GM23338 (cell line): ENCODE data around the gene TARS1. TPM values are rescaled to one million over a fixed set of nuclear protein-coding genes. Genes with fewer than 3 reads are reported as not detected.

Experiments
- ATAC-seq: fragments of 200-7000 bp; cut with Tn5 transposase; 3 replicates; pipeline ENCODE4 v1.9.1; 2020
- DNase-seq: peaks from one replicate; pipeline ENCODE4 v3.0.0-alpha.2; 2015; ENCODE audit warnings: low spot score
- H2AFZ ChIP-seq: fragments of 200-600 bp; sonication (generic); 2 replicates; pipeline ENCODE4 v1.8.0; 2016; ENCODE audit warnings: antibody characterized with exemption, mild to moderate bottlenecking, moderate library complexity
- H3F3A ChIP-seq: fragments of 200-600 bp; sonication (generic); replicated peaks from 2 replicates; pipeline ENCODE4 v1.8.0; 2017; ENCODE audit warnings: antibody characterized with exemption, mixed run types, low read depth
- H3K27ac ChIP-seq: fragments of 200-600 bp; sonication (generic); 2 replicates; pipeline ENCODE4 v1.6.1; 2016; ENCODE audit warnings: low read depth
- H3K27me3 ChIP-seq: fragments of 200-600 bp; sonication (generic); 2 replicates; pipeline ENCODE4 v1.8.0; 2016; ENCODE audit warnings: mild to moderate bottlenecking, mixed run types, moderate library complexity; ENCODE audit not compliant: insufficient read depth
- H3K36me3 ChIP-seq: fragments of 200-600 bp; sonication (generic); 2 replicates; pipeline ENCODE4 v1.8.0; 2016; ENCODE audit warnings: mild to moderate bottlenecking; ENCODE audit not compliant: insufficient read depth
- H3K4me1 ChIP-seq: fragments of 200-600 bp; sonication (generic); 2 replicates; pipeline ENCODE4 v1.8.0; 2016; ENCODE audit warnings: mild to moderate bottlenecking, moderate library complexity; ENCODE audit not compliant: insufficient read depth
- H3K4me2 ChIP-seq: fragments of 200-600 bp; sonication (generic); 2 replicates; pipeline ENCODE4 v1.7.1; 2017; ENCODE audit warnings: mixed run types
- H3K4me3 ChIP-seq: fragments of 200-600 bp; sonication (generic); 2 replicates; pipeline ENCODE4 v1.6.1; 2016; ENCODE audit warnings: mixed run types
- H3K79me2 ChIP-seq: fragments of 200-600 bp; sonication (generic); replicated peaks from 2 replicates; pipeline ENCODE4 v1.8.0; 2017; ENCODE audit warnings: mild to moderate bottlenecking; ENCODE audit not compliant: insufficient read depth
- H3K9me2 ChIP-seq: fragments of 200-600 bp; sonication (generic); 2 replicates; pipeline ENCODE4 v1.8.0; 2017; ENCODE audit not compliant: insufficient read depth
- H4K20me1 ChIP-seq: fragments of 200-600 bp; sonication (generic); replicated peaks from 2 replicates; pipeline ENCODE4 v1.8.0; 2017; ENCODE audit warnings: mild to moderate bottlenecking; ENCODE audit not compliant: insufficient read depth
- H3K27ac Mint-ChIP-seq: 2 replicates; pipeline ENCODE4 v1.8.0; 2020; ENCODE audit warnings: inconsistent platforms, mild to moderate bottlenecking, moderate library complexity, mixed read lengths
- H3K27me3 Mint-ChIP-seq: 3 replicates; pipeline ENCODE4 v1.8.0; 2022; ENCODE audit warnings: low read depth, mild to moderate bottlenecking, moderate library complexity, mixed read lengths, inconsistent platforms; ENCODE audit not compliant: insufficient read depth, poor library complexity
- H3K36me3 Mint-ChIP-seq: 3 replicates; pipeline ENCODE4 v1.8.0; 2021; ENCODE audit warnings: low read depth, mild to moderate bottlenecking, inconsistent platforms, moderate library complexity, mixed read lengths
- H3K4me1 Mint-ChIP-seq: 3 replicates; pipeline ENCODE4 v1.8.0; 2020; ENCODE audit warnings: mild to moderate bottlenecking, inconsistent platforms, mixed read lengths
- H3K4me3 Mint-ChIP-seq: 3 replicates; pipeline ENCODE4 v1.8.0; 2021; ENCODE audit warnings: moderate library complexity, mild to moderate bottlenecking, inconsistent platforms, mixed read lengths
- H3K9me3 Mint-ChIP-seq: 3 replicates; pipeline ENCODE4 v1.8.0; 2020; ENCODE audit warnings: moderate library complexity, mild to moderate bottlenecking, inconsistent platforms, mixed read lengths
- EZH2phosphoT487 ChIP-seq: fragments of 200-600 bp; sonication (generic); IDR thresholded peaks from one replicate; pipeline ENCODE4 v1.8.1; 2018; ENCODE audit warnings: antibody characterized with exemption; ENCODE audit not compliant: unreplicated experiment
- JUNB ChIP-seq: IDR thresholded peaks from one replicate; pipeline ENCODE4 v1.6.1; 2016; ENCODE audit warnings: antibody characterized with exemption; ENCODE audit not compliant: unreplicated experiment
- NANOG ChIP-seq: IDR thresholded peaks from 2 replicates; pipeline ENCODE4 v1.6.1; 2016; ENCODE audit warnings: antibody characterized with exemption, borderline replicate concordance
- POLR2AphosphoS5 ChIP-seq: IDR thresholded peaks from 2 replicates; pipeline ENCODE4 v1.6.1; 2016; ENCODE audit warnings: antibody characterized with exemption, low read depth
- STAT1 ChIP-seq: IDR thresholded peaks from one replicate; pipeline ENCODE4 v1.6.1; 2016; ENCODE audit warnings: antibody characterized with exemption; ENCODE audit not compliant: unreplicated experiment
- ZNF114 ChIP-seq: fragments of 250-450 bp; sonication (Bioruptor Pico); IDR thresholded peaks from 2 replicates; pipeline ENCODE4 v1.5.0; 2020; ENCODE audit warnings: mild to moderate bottlenecking, moderate library complexity
- polyA plus RNA-seq: library from polyadenylated mRNA; unstranded; fragments of >200 nt; fragmentation: Nextera tagmentation; extraction: Ambion mirVana; gene quantifications from 2 replicates; pipeline ENCODE4 v1.2.1, GENCODE V29; 2016
- total RNA-seq: library from RNA; depleted of rRNA; stranded (reverse); fragments of >200 nt; shearing (Covaris generic); gene quantifications from 2 replicates; pipeline ENCODE4 v1.2.3, GENCODE V29; 2014
- TF ChIP-seq, protein P1 (sequence below): fragments of 250-450 bp; sonication (Bioruptor Pico); IDR thresholded peaks from 2 replicates; pipeline ENCODE4 v1.5.0; 2020; ENCODE audit warnings: mild to moderate bottlenecking, moderate library complexity
- TF ChIP-seq, protein P2 (sequence below): IDR thresholded peaks from one replicate; pipeline ENCODE4 v1.6.1; 2018; ENCODE audit warnings: antibody characterized with exemption; ENCODE audit not compliant: unreplicated experiment
- TF ChIP-seq, protein P3 (sequence below): IDR thresholded peaks from 2 replicates; pipeline ENCODE4 v1.6.1; 2016; ENCODE audit warnings: antibody characterized with exemption

The TARS1 gene
- total and polyA plus RNA-seq, 2 experiments from 2014 or later: 458 to 473 TPM

DNA sequence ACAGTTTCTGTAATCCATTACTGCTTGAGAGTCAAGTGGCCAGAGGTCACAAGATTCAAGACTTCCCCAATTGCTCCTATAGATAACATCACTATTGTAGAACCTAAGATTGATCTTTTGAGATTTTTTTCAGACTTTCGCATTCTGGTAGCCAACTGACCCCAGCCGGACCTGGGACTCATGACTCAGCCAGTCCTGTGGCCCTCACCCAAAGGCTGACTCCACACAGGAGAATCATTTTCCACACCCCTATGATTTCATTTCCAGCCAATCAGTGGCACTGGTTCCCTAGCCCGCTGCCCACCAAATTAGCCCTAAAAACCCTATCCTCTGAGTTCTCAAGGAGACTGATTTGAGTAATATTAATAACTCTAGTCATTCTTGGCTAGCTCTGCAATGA is 36.2 kb downstream of the TARS1 start:
- H3K4me3 Mint-ChIP-seq: no peak overlapping the region

More for the DNA sequence above, 36.2 kb downstream of the TARS1 start:
- Histone ChIP-seq H3F3A (no peaks in the 10 kb centered on the region), H3K27me3 (no peaks in the 10 kb centered on the region), H3K4me1 (peaks cover 13% of the 10 kb centered on the region), H4K20me1 (0 out of 2 replicates have a peak, but pooled peaks cover 11% of the 10 kb centered on the region), H3K9me2 (no peaks in the 10 kb centered on the region; the same call in 1 of the 2 replicates), H3K79me2 (peaks cover 11% of the 10 kb centered on the region), H3K4me3 (no peak overlapping the region), H3K36me3 (peaks cover 29% of the 10 kb centered on the region), H2AFZ (no peak overlapping the region), H3K4me2 (no peak overlapping the region), H3K27ac (no peak overlapping the region)
- ATAC-seq (no peak), DNase-seq (no peak)
- peaks cover 21% of the 10 kb centered on the region for H3K4me1 Mint-ChIP-seq
- no peak overlapping the region for H3K27ac Mint-ChIP-seq
- H3K9me3 Mint-ChIP-seq: peaks cover 20% of the 10 kb centered on the region; the same call in 2 of the 3 replicates
- H3K36me3 Mint-ChIP-seq: peaks cover 80% of the 10 kb centered on the region
- H3K27me3 Mint-ChIP-seq: peaks cover 2% of the 10 kb centered on the region
- TF ChIP-seq JUNB: no peak
- TF ChIP-seq, protein P1, sequence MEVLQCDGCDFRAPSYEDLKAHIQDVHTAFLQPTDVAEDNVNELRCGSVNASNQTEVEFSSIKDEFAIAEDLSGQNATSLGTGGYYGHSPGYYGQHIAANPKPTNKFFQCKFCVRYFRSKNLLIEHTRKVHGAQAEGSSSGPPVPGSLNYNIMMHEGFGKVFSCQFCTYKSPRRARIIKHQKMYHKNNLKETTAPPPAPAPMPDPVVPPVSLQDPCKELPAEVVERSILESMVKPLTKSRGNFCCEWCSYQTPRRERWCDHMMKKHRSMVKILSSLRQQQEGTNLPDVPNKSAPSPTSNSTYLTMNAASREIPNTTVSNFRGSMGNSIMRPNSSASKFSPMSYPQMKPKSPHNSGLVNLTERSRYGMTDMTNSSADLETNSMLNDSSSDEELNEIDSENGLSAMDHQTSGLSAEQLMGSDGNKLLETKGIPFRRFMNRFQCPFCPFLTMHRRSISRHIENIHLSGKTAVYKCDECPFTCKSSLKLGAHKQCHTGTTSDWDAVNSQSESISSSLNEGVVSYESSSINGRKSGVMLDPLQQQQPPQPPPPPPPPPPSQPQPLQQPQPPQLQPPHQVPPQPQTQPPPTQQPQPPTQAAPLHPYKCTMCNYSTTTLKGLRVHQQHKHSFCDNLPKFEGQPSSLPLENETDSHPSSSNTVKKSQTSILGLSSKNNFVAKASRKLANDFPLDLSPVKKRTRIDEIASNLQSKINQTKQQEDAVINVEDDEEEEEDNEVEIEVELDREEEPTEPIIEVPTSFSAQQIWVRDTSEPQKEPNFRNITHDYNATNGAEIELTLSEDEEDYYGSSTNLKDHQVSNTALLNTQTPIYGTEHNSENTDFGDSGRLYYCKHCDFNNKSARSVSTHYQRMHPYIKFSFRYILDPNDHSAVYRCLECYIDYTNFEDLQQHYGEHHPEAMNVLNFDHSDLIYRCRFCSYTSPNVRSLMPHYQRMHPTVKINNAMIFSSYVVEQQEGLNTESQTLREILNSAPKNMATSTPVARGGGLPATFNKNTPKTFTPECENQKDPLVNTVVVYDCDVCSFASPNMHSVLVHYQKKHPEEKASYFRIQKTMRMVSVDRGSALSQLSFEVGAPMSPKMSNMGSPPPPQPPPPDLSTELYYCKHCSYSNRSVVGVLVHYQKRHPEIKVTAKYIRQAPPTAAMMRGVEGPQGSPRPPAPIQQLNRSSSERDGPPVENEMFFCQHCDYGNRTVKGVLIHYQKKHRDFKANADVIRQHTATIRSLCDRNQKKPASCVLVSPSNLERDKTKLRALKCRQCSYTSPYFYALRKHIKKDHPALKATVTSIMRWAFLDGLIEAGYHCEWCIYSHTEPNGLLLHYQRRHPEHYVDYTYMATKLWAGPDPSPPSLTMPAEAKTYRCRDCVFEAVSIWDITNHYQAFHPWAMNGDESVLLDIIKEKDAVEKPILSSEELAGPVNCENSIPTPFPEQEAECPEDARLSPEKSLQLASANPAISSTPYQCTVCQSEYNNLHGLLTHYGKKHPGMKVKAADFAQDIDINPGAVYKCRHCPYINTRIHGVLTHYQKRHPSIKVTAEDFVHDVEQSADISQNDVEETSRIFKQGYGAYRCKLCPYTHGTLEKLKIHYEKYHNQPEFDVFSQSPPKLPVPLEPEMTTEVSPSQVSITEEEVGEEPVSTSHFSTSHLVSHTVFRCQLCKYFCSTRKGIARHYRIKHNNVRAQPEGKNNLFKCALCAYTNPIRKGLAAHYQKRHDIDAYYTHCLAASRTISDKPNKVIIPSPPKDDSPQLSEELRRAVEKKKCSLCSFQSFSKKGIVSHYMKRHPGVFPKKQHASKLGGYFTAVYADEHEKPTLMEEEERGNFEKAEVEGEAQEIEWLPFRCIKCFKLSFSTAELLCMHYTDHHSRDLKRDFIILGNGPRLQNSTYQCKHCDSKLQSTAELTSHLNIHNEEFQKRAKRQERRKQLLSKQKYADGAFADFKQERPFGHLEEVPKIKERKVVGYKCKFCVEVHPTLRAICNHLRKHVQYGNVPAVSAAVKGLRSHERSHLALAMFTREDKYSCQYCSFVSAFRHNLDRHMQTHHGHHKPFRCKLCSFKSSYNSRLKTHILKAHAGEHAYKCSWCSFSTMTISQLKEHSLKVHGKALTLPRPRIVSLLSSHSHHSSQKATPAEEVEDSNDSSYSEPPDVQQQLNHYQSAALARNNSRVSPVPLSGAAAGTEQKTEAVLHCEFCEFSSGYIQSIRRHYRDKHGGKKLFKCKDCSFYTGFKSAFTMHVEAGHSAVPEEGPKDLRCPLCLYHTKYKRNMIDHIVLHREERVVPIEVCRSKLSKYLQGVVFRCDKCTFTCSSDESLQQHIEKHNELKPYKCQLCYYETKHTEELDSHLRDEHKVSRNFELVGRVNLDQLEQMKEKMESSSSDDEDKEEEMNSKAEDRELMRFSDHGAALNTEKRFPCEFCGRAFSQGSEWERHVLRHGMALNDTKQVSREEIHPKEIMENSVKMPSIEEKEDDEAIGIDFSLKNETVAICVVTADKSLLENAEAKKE (CRISPR knock-in tag): no peak
- no peak for TF ChIP-seq POLR2AphosphoS5
- no peak for TF ChIP-seq STAT1
- TF ChIP-seq, protein P2, sequence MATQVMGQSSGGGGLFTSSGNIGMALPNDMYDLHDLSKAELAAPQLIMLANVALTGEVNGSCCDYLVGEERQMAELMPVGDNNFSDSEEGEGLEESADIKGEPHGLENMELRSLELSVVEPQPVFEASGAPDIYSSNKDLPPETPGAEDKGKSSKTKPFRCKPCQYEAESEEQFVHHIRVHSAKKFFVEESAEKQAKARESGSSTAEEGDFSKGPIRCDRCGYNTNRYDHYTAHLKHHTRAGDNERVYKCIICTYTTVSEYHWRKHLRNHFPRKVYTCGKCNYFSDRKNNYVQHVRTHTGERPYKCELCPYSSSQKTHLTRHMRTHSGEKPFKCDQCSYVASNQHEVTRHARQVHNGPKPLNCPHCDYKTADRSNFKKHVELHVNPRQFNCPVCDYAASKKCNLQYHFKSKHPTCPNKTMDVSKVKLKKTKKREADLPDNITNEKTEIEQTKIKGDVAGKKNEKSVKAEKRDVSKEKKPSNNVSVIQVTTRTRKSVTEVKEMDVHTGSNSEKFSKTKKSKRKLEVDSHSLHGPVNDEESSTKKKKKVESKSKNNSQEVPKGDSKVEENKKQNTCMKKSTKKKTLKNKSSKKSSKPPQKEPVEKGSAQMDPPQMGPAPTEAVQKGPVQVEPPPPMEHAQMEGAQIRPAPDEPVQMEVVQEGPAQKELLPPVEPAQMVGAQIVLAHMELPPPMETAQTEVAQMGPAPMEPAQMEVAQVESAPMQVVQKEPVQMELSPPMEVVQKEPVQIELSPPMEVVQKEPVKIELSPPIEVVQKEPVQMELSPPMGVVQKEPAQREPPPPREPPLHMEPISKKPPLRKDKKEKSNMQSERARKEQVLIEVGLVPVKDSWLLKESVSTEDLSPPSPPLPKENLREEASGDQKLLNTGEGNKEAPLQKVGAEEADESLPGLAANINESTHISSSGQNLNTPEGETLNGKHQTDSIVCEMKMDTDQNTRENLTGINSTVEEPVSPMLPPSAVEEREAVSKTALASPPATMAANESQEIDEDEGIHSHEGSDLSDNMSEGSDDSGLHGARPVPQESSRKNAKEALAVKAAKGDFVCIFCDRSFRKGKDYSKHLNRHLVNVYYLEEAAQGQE: no peak
- TF ChIP-seq, protein P3, sequence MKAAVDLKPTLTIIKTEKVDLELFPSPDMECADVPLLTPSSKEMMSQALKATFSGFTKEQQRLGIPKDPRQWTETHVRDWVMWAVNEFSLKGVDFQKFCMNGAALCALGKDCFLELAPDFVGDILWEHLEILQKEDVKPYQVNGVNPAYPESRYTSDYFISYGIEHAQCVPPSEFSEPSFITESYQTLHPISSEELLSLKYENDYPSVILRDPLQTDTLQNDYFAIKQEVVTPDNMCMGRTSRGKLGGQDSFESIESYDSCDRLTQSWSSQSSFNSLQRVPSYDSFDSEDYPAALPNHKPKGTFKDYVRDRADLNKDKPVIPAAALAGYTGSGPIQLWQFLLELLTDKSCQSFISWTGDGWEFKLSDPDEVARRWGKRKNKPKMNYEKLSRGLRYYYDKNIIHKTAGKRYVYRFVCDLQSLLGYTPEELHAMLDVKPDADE: no peak
- TF ChIP-seq EZH2phosphoT487: no peak
- no peak for TF ChIP-seq ZNF114
- no peak for TF ChIP-seq NANOG
